Measurements from ENCODE around the gene HVCN1.

GRCh38 chr12:110717037-110717436 is 28.1 kb upstream of the HVCN1 start:
- no peak for TF ChIP-seq CTCF (IDR thresholded peaks at IDR 0.05; ENCODE audit: control extremely low read depth in 1 of 3, insufficient read depth in 1 of 3, low read depth in 1 of 3, low read length in 3 of 3)
- TF ChIP-seq TAF1 (IDR thresholded peaks at IDR 0.05; ENCODE audit: low read depth, low read length) = no peak
- TF ChIP-seq ZNF274 (IDR thresholded peaks at IDR 0.05; ENCODE audit: borderline replicate concordance, extremely low read depth, low read length) = no peak
- TF ChIP-seq POLR2A (IDR thresholded peaks at IDR 0.05; ENCODE audit: control extremely low read depth in 1 of 2, low read depth in 2 of 2, low read length in 2 of 2) = no peak

Measured in H1 (cell line).